ENCODE results near the gene BFSP2.

The BFSP2 gene

GRCh38 chr3:133424937-133425869, 25.3 kb downstream of the BFSP2 start:
- DNase-seq = no peak

DNA sequence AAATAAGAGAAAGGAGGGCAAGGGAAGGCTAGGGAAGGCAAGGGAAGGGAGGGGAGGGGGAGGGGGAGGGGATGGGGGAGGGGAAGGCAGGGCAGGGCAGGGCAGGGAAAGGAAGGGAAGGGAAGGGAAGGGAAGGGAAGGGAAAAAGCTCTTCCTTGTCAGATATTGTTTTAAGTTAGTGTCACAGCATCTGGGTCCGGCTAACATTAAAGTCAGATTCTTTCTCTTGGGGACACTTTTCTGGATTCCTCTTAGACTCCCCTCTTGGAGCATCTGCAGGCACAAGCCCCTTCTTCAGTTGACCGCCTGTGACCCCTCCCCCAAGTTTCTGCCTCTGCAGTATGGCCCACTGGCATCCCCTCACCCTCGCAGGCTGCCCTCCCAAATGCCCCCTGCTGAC, 26.0 kb downstream of the BFSP2 start:
- DNase-seq = no peak

- no peak for DNase-seq
Observed at GRCh38 chr3:133426721-133427120, 26.9 kb downstream of the BFSP2 start.

DNA sequence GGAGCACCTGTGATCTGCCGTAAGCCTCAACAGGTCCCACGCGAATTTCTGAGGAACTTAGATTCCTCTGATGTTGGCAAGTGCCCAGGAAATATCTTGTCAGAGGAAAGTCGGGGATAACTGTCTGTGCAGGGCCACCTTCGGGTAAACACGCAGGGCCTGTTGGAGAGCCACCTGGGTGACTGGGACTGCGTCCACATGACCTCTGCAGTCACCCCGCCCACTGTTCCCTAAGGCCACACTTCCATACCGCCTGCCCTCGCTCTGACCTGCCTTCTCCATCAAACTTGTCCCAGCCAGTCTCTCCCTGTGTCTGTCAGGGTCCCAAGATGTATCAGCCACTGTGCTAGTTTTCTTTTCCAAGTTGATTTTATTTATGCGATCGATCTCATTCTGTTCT, 28.7 kb downstream of the BFSP2 start:
- no peak for DNase-seq

- no peak for DNase-seq
Observed at GRCh38 chr3:133429063-133429462, 29.2 kb downstream of the BFSP2 start.

DNA sequence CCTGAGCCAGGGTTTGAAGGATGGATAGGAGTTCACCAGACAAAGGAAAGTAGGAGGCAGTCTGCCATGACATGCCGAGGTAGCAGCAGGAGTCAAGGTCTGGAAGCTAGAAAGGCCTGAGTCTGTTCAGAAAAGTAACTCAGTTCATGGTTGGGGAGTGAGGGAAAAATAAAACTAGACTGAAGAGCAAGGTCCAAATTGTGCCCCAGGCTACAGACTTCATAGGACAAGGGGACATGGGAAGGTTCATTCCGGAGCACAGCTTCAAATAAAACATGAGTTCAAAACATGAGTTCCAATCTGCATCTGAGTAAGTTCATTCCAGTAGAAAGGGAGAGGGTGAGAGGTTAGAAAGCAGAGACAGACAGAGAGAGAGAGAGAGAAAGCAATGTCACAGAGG, 39.7 kb downstream of the BFSP2 start:
- no peak for DNase-seq

GRCh38 chr3:133440652-133441051, 40.8 kb downstream of the BFSP2 start:
- DNase-seq = no peak

- DNase-seq = peak; percentile 62
Observed at GRCh38 chr3:133441867-133442270, 42.0 kb downstream of the BFSP2 start.

- DNase-seq = peak; percentile 79
Observed at GRCh38 chr3:133442518-133442917, 42.7 kb downstream of the BFSP2 start.

DNA sequence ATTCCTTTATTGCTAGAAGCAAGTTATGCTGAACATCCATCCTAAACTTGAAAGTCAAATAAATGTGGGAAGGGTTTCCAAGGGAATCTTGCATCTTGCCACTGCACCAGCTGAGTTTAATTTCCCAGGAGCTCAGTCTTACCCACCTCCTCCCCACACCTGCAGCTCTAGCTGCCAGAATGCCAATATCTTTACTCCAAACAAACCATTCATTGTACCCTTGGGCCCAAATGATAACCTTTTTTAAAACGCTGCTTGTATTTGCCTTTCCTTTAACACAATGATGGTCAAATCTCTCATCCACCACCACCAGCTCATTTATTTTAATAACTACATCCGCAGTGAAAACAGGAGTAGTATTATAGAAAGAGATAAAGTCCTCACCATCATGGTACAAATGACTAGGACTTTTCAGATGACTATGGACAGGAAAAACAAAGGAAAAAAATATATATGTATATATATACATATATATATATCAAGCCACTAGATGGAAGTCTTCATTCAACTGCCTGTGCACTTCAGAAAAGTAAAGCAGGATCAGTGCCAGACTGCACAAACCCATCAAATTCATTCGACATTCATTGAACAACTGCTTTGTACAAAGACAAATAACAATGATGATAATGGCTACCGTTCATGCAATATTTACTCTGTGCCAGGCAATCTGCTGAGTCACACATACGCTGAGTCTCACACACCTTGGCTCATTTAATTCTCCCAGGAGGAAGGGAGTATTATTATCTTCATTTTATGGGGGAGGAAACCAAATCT, 44.0 kb downstream of the BFSP2 start:
- DNase-seq = peak; percentile 60

- DNase-seq = no peak
Observed at GRCh38 chr3:133444423-133444774, 44.5 kb downstream of the BFSP2 start.

DNA sequence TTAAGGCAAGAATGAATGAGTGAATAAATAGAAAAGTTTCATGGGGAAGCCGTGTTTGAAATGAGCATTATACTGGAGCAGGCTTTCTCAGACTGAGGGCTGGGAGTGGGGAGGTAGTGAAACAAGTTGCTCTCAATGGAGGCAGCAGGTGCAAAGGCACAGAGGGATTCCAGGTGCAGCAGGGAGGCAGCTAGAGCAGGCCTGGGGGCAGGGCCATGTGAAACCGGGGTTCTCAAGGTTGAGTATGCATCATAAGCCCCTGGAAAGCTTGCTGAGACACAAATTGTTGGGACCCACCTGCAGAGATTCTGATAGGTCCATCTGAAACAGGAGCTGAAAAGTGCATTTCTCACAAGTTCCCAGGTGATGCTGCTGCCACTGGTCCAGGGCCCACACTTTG, 45.3 kb downstream of the BFSP2 start:
- DNase-seq = no peak

DNA sequence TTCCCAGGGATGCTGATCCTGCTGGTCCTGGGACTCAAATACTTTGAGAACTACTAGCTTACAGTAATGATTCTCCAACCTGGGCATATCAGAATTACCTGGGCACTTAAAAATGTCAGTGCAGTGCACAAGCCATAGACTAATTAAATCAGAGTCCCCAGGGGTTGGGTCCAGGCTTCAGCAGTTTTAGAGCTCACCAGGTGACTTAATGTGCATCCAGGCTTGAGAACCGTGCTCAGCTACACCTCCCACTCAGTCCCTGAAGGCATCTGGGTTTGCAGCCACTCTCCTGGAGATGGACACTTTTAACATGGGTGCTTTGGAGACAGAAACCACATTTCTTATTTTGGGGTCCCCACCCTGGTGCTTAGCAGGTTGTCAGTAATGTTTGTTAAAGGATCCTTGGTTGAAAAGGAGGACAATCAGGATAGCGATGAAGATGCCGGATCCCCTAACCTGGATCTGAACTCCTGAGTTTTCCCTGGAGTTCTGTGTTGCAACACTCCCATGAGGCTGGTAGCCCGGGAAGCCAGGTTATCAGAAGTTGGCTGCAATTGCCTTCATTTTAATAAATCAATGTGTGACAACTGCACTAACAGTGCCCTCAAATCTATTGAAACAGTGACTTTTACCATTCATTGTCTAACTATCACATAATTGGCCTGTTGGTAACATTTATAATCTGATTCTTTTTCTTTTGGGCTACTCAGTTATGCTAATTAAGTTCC, 48.1 kb downstream of the BFSP2 start:
- no peak for DNase-seq

- DNase-seq = peak; percentile 90
Observed at GRCh38 chr3:133448478-133449122, 48.7 kb downstream of the BFSP2 start.

DNA sequence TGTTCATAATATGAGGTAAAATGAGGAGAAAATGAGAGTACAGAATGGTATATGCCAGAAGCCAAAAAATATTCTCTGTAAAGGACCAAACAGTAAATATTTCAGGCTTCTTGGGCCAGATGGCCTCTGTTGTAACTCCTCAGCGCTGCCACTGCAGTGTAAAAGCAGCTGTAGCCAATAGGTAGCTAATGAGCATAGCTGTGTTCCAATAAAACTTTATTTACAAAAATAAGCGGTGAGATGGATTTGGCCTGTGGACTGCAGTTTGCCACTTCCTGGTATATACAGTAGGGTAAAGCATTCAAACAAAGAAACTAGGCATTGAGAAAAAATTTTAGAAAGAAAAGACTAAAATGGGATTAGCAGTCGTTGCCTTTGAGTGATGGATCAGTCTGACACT, 51.5 kb downstream of the BFSP2 start:
- no peak for DNase-seq

GRCh38 chr3:133452641-133453319, 52.9 kb downstream of the BFSP2 start:
- DNase-seq = no peak

DNA sequence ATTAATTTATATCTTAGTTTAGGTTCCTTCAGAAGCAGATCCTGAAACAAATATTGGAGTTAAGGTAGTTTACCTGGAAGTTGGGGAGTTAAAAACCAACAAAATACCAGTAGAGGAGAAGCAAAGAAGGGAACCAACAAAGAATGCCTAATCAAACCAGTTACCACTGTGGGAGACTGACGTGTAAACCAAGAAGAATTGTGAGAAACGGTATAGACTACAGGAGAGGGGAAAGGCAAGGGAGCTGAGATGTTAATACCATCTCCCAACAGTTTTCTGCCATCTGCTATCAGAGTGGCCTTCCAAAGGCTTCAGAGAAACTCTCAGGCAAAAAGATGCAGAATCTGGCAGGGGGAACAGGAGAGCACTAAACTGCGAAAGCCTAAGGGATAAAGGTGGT, 53.5 kb downstream of the BFSP2 start:
- DNase-seq = no peak

GRCh38 chr3:133455281-133455680, 55.4 kb downstream of the BFSP2 start:
- DNase-seq = no peak

- DNase-seq = no peak
Observed at GRCh38 chr3:133455960-133456359, 56.1 kb downstream of the BFSP2 start.

GRCh38 chr3:133457025-133457424, 57.2 kb downstream of the BFSP2 start:
- no peak for DNase-seq

- peak; percentile 27 for DNase-seq
Observed at GRCh38 chr3:133457465-133458067, 57.7 kb downstream of the BFSP2 start.

GRCh38 chr3:133459400-133459799, 59.5 kb downstream of the BFSP2 start:
- no peak for DNase-seq

Data from activated CD4-positive, alpha-beta T cell treated with anti-CD3 and anti-CD28 coated beads, Interleukin-2, amount 50 U/mL, for 16 hours (primary cell).